Fibroblast of the conjunctiva (primary cell): ENCODE results near the gene LRRC74B.
"Not testable (repeated sequence)": the region's sequence is repeated elsewhere in the genome, so short reads cannot be mapped to it uniquely, and the experiment has no call there.

ENCODE experiments used
- DNase-seq: peaks from one replicate; pipeline ENCODE4 v3.0.0-alpha.2; 2010; ENCODE audit warnings: low read depth

LRRC74B gene

GRCh38 chr22:21054714-21055563, 9.2 kb downstream of the LRRC74B start:
- no peak for DNase-seq

GRCh38 chr22:21055564-21055834, 9.8 kb downstream of the LRRC74B start:
- DNase-seq = no peak

GRCh38 chr22:21055880-21056319, 10.2 kb downstream of the LRRC74B start:
- no peak for DNase-seq

- not testable (repeated sequence) for DNase-seq
Measured at GRCh38 chr22:21060363-21060762, 14.6 kb downstream of the LRRC74B start.

GRCh38 chr22:21061660-21062321, 16.0 kb downstream of the LRRC74B start:
- DNase-seq = not testable (repeated sequence)

- DNase-seq = not testable (repeated sequence)
Measured at GRCh38 chr22:21064425-21064824, 18.7 kb downstream of the LRRC74B start.

- DNase-seq = no peak
Measured at GRCh38 chr22:21064917-21065864, 19.4 kb downstream of the LRRC74B start.

GRCh38 chr22:21067075-21067900, 21.5 kb downstream of the LRRC74B start:
- DNase-seq = no peak

GRCh38 chr22:21067901-21068680, 22.3 kb downstream of the LRRC74B start:
- DNase-seq = no peak

- DNase-seq = no peak
Measured at GRCh38 chr22:21068681-21069276, 23.0 kb downstream of the LRRC74B start.

GRCh38 chr22:21069375-21069774, 23.6 kb downstream of the LRRC74B start:
- DNase-seq = no peak

GRCh38 chr22:21070690-21071615, 25.2 kb downstream of the LRRC74B start:
- no peak for DNase-seq

- not testable (repeated sequence) for DNase-seq
Measured at GRCh38 chr22:21071796-21072195, 26.1 kb downstream of the LRRC74B start.

GRCh38 chr22:21073023-21073422, 27.3 kb downstream of the LRRC74B start:
- DNase-seq = no peak

GRCh38 chr22:21073482-21073881, 27.7 kb downstream of the LRRC74B start:
- no peak for DNase-seq

- DNase-seq = peak; percentile 23
Measured at GRCh38 chr22:21074102-21074715, 28.5 kb downstream of the LRRC74B start.

GRCh38 chr22:21075516-21076138, 29.9 kb downstream of the LRRC74B start:
- no peak for DNase-seq

GRCh38 chr22:21076912-21077625, 31.3 kb downstream of the LRRC74B start:
- no peak for DNase-seq
